Measurements from ENCODE around the gene TTC22. TPM values are rescaled to one million over a fixed set of nuclear protein-coding genes. Genes with fewer than 3 reads are reported as not detected.

TTC22 gene
- total and polyA plus RNA-seq, 7 experiments from 2014 or later: 2.0 to 16.6 (median 7.3) TPM

DNA sequence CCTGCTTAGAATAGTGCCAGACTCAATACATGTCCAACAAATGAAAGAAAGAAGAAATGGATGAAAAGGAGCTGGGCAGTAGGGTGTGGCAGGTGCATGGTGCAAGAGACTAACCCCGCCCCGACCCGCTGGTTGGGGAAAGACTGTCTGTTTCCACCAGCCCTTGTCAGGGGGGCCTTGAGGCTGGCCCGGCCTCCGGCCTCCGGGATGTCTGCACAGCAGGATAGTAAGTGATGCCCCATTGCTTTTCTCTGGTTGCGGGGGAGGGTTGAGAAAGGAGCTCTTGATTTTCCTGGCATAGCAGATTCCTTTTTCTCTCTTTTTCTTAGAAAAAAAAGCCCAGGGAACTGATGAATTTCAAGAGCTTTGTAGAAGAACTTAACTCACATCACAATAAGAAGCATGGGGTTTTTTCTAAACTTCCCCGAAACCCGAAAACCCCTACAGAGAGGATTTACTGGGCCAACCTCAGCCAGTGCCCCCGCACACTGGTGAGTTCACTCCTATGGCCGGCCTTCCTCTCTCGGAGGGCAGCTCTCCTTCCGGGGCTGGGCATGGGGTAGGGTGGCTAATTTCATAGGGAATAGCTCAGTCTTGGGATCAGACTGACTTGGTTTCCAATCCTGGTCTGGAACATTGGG, 12.5 kb upstream of the TTC22 start:
- Mint-ChIP-seq H3K4me3 (peak overlapping the region in 1 of 10 donors; percentile 16), H3K9me3 (peaks cover 0 to 2% (median 0%) of the 10 kb centered on the region in 11 donors), H3K27ac (peak overlapping the region in 1 of 9 donors; percentile 55), H3K4me1 (peaks cover 7 to 15% (median 10%) of the 10 kb centered on the region in 7 donors), H3K27me3 (no peaks in the 10 kb centered on the region), H3K36me3 (no peaks in the 10 kb centered on the region)
- intact Hi-C loops (cut with micrococcal nuclease): no loop called here
- H3K4me3 ChIP-seq (ENCODE audit: low read length): no peak overlapping the region
- no peak for ATAC-seq
- ChIA-PET CTCF (interaction anchor here (0.6 to 1.7 kb wide), 3 partner anchors 144 to 318 kb away, joined by 4 to 5 read pairs (median 5); no protein-coding TSS in a partner anchor), POLR2A (no interaction called here)
- no peaks in the 10 kb centered on the region for H3K27me3 ChIP-seq (ENCODE audit: control insufficient read depth in 2 of 2, insufficient read depth in 2 of 2, low read length in 2 of 2)
- H3K36me3 ChIP-seq (ENCODE audit: control insufficient read depth in 2 of 3, insufficient read depth in 3 of 3, low read length in 3 of 3): no peaks in the 10 kb centered on the region
- H3K4me1 ChIP-seq (ENCODE audit: control insufficient read depth in 2 of 2, insufficient read depth in 2 of 2, low read length in 2 of 2): no peaks in the 10 kb centered on the region
- DNase-seq: no peak
- no peaks in the 10 kb centered on the region for H3K9me3 ChIP-seq (ENCODE audit: control insufficient read depth in 2 of 3, low read length in 3 of 3)
- H3K27ac ChIP-seq (ENCODE audit: low read depth, low read length): no peak overlapping the region

DNA sequence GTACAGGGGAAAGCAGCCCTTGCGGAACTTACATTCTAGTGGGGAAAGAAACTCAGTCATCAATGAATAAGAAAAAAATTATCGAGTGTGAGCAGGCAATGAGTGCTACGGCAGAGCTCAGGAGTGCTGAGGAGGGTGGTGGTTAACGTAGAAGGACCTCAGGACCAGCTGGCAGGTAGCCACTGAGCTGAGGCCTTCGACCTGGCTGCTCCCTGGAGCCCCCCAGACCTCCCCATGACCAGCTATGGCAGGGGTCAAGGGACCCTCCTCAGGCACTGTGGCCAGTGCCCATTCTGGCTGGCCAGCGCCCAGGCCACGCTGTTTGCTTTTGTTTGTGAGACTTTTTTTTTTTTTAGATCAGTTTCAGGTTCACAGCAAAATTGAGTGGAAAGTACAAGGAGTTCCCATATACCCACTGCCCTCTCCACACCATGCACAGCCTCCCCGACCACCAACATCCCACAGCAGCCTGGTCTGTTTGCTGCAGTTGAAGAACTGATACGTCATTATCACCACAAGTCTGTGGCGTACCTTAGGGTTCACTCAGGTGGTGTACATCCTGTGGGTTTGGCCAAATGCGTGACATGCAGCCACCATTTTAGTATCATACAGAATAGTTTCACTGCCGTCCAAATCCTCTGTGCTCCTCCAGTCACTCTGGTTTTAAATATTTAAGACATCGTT, 11.8 kb upstream of the TTC22 start:
- Histone ChIP-seq H3K27me3 (ENCODE audit: control insufficient read depth in 2 of 2, insufficient read depth in 2 of 2, low read length in 2 of 2) (no peaks in the 10 kb centered on the region), H3K4me3 (ENCODE audit: low read length) (no peak overlapping the region), H3K36me3 (ENCODE audit: control insufficient read depth in 2 of 3, insufficient read depth in 3 of 3, low read length in 3 of 3) (no peaks in the 10 kb centered on the region), H3K4me1 (ENCODE audit: control insufficient read depth in 2 of 2, insufficient read depth in 2 of 2, low read length in 2 of 2) (peaks cover 0 to 2% of the 10 kb centered on the region in 2 donors), H3K27ac (ENCODE audit: low read depth, low read length) (no peak overlapping the region), H3K9me3 (ENCODE audit: control insufficient read depth in 2 of 3, low read length in 3 of 3) (no peaks in the 10 kb centered on the region)
- ChIA-PET POLR2A (no interaction called here), CTCF (interaction anchor here (0.6 to 0.9 kb wide), 5 partner anchors 11 to 950 kb away, joined by 3 to 5 read pairs (median 4); no protein-coding TSS in a partner anchor)
- H3K4me1 Mint-ChIP-seq: peaks cover 2 to 17% (median 9%) of the 10 kb centered on the region in 7 donors
- no peaks in the 10 kb centered on the region for H3K27me3 Mint-ChIP-seq
- DNase-seq: no peak
- H3K36me3 Mint-ChIP-seq: no peaks in the 10 kb centered on the region
- peaks cover 0 to 2% (median 0%) of the 10 kb centered on the region in 11 donors for H3K9me3 Mint-ChIP-seq
- intact Hi-C loops (cut with micrococcal nuclease): no loop called here
- H3K27ac Mint-ChIP-seq: no peak overlapping the region
- peak overlapping the region in 1 of 10 donors; percentile 16 for H3K4me3 Mint-ChIP-seq
- peak; percentile 26 for ATAC-seq

DNA sequence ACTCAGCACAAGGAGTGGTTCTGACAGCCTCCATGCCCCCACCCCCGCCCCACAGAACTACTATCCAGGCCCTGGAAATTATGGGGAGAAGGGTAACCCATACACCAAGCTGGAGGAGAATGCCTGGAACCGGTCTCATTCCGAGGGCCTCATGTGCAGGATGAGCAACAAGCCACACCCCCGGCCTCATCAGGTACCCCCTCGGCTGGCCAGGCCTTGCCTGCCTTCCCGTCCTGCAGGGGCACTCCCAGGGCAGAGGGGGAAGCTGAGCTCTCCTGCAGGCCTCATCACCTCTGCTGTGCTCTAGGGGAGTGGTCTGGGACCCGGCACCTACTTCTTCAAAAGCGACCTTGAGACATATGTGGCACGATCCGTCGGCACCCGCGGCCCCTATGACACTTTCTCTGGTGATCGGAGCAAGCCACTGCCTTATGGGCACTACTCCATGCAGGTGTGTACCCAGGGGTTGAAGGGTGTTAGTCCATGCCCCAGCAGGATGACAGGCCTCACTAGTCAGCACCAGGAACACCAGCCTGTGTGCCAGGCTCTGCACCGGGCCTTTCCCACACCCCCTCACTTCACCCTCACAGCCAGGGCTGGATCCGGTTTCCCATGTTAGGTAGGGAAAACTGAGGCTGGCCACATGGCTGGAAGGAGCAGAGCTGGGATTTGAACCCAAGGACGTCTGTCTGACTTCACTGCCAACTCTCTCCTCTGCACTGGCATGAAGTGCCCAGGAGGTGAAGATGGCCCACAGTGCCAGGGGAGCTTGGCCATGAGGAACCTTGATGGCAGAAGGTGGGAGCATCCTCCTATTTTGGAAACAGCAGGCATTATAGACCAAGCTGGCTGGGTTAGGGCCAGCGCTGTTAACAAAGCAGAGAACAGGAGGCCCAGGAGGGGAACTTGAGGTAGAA, 10.9 kb upstream of the TTC22 start:
- no peaks in the 10 kb centered on the region for H3K36me3 ChIP-seq (ENCODE audit: control insufficient read depth in 2 of 3, insufficient read depth in 3 of 3, low read length in 3 of 3)
- H3K4me3 ChIP-seq (ENCODE audit: low read length): no peak overlapping the region
- H3K4me1 Mint-ChIP-seq: peaks cover 0 to 22% (median 7%) of the 10 kb centered on the region in 7 donors
- H3K27me3 ChIP-seq (ENCODE audit: control insufficient read depth in 2 of 2, insufficient read depth in 2 of 2, low read length in 2 of 2): no peaks in the 10 kb centered on the region
- H3K27ac Mint-ChIP-seq: no peak overlapping the region
- H3K27ac ChIP-seq (ENCODE audit: low read depth, low read length): no peak overlapping the region
- ChIA-PET CTCF (interaction anchor here (0.6 to 0.9 kb wide), 6 partner anchors 10 to 950 kb away, joined by 3 to 4 read pairs (median 3); no protein-coding TSS in a partner anchor), POLR2A (no interaction called here)
- ATAC-seq (no peak), DNase-seq (no peak)
- no peaks in the 10 kb centered on the region for H3K36me3 Mint-ChIP-seq
- no peaks in the 10 kb centered on the region for H3K9me3 ChIP-seq (ENCODE audit: control insufficient read depth in 2 of 3, low read length in 3 of 3)
- H3K4me3 Mint-ChIP-seq: no peak overlapping the region
- no peaks in the 10 kb centered on the region for H3K27me3 Mint-ChIP-seq
- intact Hi-C loops (cut with micrococcal nuclease): no loop called here
- peaks cover 0 to 10% of the 10 kb centered on the region in 2 donors for H3K4me1 ChIP-seq (ENCODE audit: control insufficient read depth in 2 of 2, insufficient read depth in 2 of 2, low read length in 2 of 2)
- H3K9me3 Mint-ChIP-seq: peaks cover 0 to 2% (median 0%) of the 10 kb centered on the region in 11 donors

DNA sequence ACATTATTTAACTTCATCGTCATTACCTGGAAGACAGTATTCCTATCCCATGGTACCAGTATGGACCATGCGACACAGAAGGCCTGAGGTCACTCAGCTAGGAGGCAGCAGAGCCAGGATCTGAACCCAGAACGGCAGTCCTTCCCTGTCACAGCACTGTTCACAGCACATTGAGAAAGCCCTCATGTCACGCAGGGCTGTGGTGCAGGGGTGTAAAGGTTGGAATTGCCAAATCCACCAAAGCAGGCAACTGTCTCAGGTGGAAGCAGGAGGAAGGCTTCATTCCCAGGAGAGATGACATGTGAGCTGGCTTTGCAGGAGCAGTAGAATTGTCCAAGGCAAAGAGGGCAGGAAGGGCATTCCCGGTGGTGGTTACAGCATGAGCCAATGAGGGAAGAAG, 9.9 kb upstream of the TTC22 start:
- H3K36me3 Mint-ChIP-seq: no peaks in the 10 kb centered on the region
- Histone ChIP-seq H3K27me3 (ENCODE audit: control insufficient read depth in 2 of 2, insufficient read depth in 2 of 2, low read length in 2 of 2) (no peaks in the 10 kb centered on the region), H3K27ac (ENCODE audit: low read depth, low read length) (no peak overlapping the region), H3K4me3 (ENCODE audit: low read length) (no peak overlapping the region), H3K36me3 (ENCODE audit: control insufficient read depth in 2 of 3, insufficient read depth in 3 of 3, low read length in 3 of 3) (no peaks in the 10 kb centered on the region), H3K9me3 (ENCODE audit: control insufficient read depth in 2 of 3, low read length in 3 of 3) (no peaks in the 10 kb centered on the region), H3K4me1 (ENCODE audit: control insufficient read depth in 2 of 2, insufficient read depth in 2 of 2, low read length in 2 of 2) (peaks cover 0 to 11% of the 10 kb centered on the region in 2 donors)
- peaks cover 0 to 2% (median 0%) of the 10 kb centered on the region in 11 donors for H3K9me3 Mint-ChIP-seq
- H3K4me1 Mint-ChIP-seq: peaks cover 0 to 29% (median 7%) of the 10 kb centered on the region in 7 donors
- H3K27me3 Mint-ChIP-seq: no peaks in the 10 kb centered on the region
- H3K27ac Mint-ChIP-seq: peak overlapping the region in 1 of 9 donors; percentile 32
- POLR2A ChIA-PET: no interaction called here
- no peak overlapping the region for H3K4me3 Mint-ChIP-seq
- no peak for ATAC-seq
- CTCF ChIA-PET: interaction anchor here (0.6 to 0.8 kb wide), 2 partner anchors 743 to 746 kb away, joined by 3 to 10 read pairs; no protein-coding TSS in a partner anchor
- no peak for DNase-seq
- intact Hi-C loops (cut with micrococcal nuclease): no loop called here

DNA sequence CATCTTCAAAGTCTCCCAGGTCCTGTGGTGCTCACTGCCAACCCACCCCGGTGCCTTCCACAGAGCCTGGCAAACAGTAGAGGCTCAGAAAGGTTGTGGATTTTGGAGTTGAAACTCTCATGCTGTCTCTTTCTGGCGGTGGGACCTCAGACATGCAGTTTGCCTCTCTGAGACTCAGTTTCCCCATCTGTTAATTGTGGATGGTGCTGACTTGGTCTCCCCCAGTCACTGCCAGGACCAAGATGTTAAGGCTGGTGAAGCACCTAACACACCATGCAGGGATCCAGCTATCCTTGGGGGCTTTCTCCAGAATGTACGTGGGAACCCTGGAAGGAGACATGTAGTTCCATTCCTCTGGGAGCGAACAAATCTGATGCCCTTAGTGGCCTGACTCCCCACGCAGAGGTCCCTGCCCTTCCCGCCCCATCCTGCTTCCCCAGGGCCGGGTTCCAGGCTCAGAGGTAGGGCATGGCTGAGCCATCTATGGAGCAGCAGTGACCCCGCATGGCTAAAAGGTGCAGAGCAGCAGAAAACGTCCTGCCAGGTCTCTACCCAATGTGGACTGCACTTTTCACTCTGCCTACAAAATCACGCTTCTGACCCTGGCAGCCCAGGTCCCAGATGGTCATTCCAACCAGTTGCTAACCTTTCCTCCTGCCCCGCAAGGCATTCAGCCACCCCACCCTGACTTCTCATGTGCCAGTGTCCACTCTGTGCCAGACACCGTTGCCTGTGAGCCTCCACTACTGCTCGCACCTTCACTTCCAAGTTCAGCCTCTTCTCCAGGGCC, 9.2 kb upstream of the TTC22 start:
- intact Hi-C loops (cut with micrococcal nuclease): loop anchor here (1.0 kb wide), 5 partner anchors 138 to 949 kb away; no protein-coding TSS in a partner anchor
- no peak overlapping the region for H3K27ac ChIP-seq (ENCODE audit: low read depth, low read length)
- no peaks in the 10 kb centered on the region for H3K36me3 Mint-ChIP-seq

More for the DNA sequence above, 9.2 kb upstream of the TTC22 start:
- Mint-ChIP-seq H3K27ac (no peak overlapping the region), H3K4me1 (peaks cover 0 to 29% (median 7%) of the 10 kb centered on the region in 7 donors), H3K4me3 (no peak overlapping the region), H3K27me3 (no peaks in the 10 kb centered on the region), H3K9me3 (peaks cover 0 to 2% (median 0%) of the 10 kb centered on the region in 11 donors)
- Histone ChIP-seq H3K27me3 (ENCODE audit: control insufficient read depth in 2 of 2, insufficient read depth in 2 of 2, low read length in 2 of 2) (no peaks in the 10 kb centered on the region), H3K9me3 (ENCODE audit: control insufficient read depth in 2 of 3, low read length in 3 of 3) (no peaks in the 10 kb centered on the region), H3K4me1 (ENCODE audit: control insufficient read depth in 2 of 2, insufficient read depth in 2 of 2, low read length in 2 of 2) (peaks cover 0 to 11% of the 10 kb centered on the region in 2 donors), H3K36me3 (ENCODE audit: control insufficient read depth in 2 of 3, insufficient read depth in 3 of 3, low read length in 3 of 3) (no peaks in the 10 kb centered on the region), H3K4me3 (ENCODE audit: low read length) (no peak overlapping the region)
- ATAC-seq: peak; percentile 69
- ChIA-PET POLR2A (interaction anchor here (0.6 kb wide), 1 partner anchor 10 kb away, joined by 3 read pairs; no protein-coding TSS in a partner anchor), CTCF (interaction anchor here (1.0 to 1.9 kb wide), 5 partner anchors 9 to 311 kb away, joined by 4 to 10 read pairs (median 4); partner anchors contain the start of gene TTC22)
- peak; percentile 11 to 69 (median 53) for DNase-seq
